ENCODE results near the gene CENPU.

GRCh38 chr4:184668511-184669114 lies 65.3 kb downstream of the CENPU start:
- no peak for TF ChIP-seq CTCF (conservative IDR thresholded peaks at IDR 0.05; ENCODE audit: low read depth in 2 of 2)
- TF ChIP-seq POLR2AphosphoS5 (IDR thresholded peaks at IDR 0.05; ENCODE audit: low read depth): no peak
- no peak for TF ChIP-seq EZH2phosphoT487 (IDR thresholded peaks at IDR 0.05; ENCODE audit: unreplicated experiment)
- no peak for TF ChIP-seq EZH2 (IDR thresholded peaks at IDR 0.05; ENCODE audit: low read depth, unreplicated experiment)
- TF ChIP-seq REST (IDR thresholded peaks at IDR 0.05; ENCODE audit: unreplicated experiment): no peak
- no peak for TF ChIP-seq ZNF114 (CRISPR knock-in tag; IDR thresholded peaks at IDR 0.05)
- TF ChIP-seq STAT1 (IDR thresholded peaks at IDR 0.05; ENCODE audit: unreplicated experiment): no peak
- no peak for TF ChIP-seq ETS1 (IDR thresholded peaks at IDR 0.05)
- no peak for TF ChIP-seq ZNF331 (CRISPR knock-in tag; IDR thresholded peaks at IDR 0.05; ENCODE audit: low read depth)
- TF ChIP-seq ZNF462 (CRISPR knock-in tag; IDR thresholded peaks at IDR 0.05): no peak

Data from GM23338 (cell line).